Left ventricle myocardium inferior (tissue), 1 donor: ENCODE data around the gene ASB1. TPM values are rescaled to one million over a fixed set of nuclear protein-coding genes. Genes with fewer than 3 reads are reported as not detected.

Source experiments
- DNase-seq: peaks from one replicate; pipeline ENCODE4 v3.0.0-alpha.2; 2020
- H3K27ac ChIP-seq: fragments of 200-600 bp; replicated peaks from 2 replicates; pipeline ENCODE4 v1.8.0; 2021
- H3K27me3 ChIP-seq: fragments of 200-600 bp; 2 replicates; pipeline ENCODE4 v1.8.0; 2021; ENCODE audit warnings: low read depth
- H3K36me3 ChIP-seq: fragments of 200-600 bp; 2 replicates; pipeline ENCODE4 v1.8.0; 2021
- H3K4me1 ChIP-seq: fragments of 200-600 bp; 2 replicates; pipeline ENCODE4 v1.8.0; 2021
- H3K4me3 ChIP-seq: fragments of 200-600 bp; 2 replicates; pipeline ENCODE4 v1.8.0; 2021; ENCODE audit warnings: mild to moderate bottlenecking, moderate library complexity
- H3K9me3 ChIP-seq: fragments of 200-600 bp; replicated peaks from 2 replicates; pipeline ENCODE4 v1.8.0; 2021
- intact Hi-C: fragments of 100-400 bp; cut with micrococcal nuclease; formaldehyde crosslinking; loops from one replicate; pipeline ENCODE4 v1.11.0; 2022
- total RNA-seq: library from RNA; stranded (reverse); fragmentation: NEBNext Ultra II Directional; extraction: Animal tissue kit (Norgen Biotek cat#: 25700); gene quantifications from one replicate; pipeline ENCODE4 v1.2.1, GENCODE V29; 2021
- TF ChIP-seq, protein P1 (sequence below): fragments of 200-600 bp; IDR thresholded peaks from 2 replicates; pipeline ENCODE4 v1.8.0; 2021; ENCODE audit warnings: antibody characterized with exemption, mild to moderate bottlenecking, borderline replicate concordance
- donor health status: DM: no; HTN: yes; CAD: no; lungs with severe emphysema.

ASB1 gene
- total RNA-seq, 1 donor from 2014 or later: 52.6 TPM

DNA sequence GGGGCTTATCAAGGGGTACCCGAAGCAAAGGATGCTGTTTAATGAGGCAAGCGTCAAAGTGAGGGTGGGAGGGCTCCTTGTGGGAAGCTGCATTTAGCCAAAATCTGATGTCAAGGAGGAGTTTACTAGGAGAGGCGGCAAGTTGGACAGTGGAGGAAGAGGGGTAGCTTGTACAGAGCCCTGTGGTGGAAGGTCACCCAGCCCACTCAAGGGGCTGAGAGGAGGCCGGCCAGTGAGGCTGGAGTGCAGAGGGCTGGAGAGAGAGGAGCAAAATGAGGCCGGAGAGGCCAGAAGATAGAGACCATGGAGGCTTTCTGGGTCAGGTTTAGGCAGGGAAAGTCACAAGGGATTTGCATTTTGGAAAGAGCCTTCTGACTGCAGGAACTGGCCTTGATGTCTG is 49.5 kb downstream of the ASB1 start:
- DNase-seq: no peak
- no peaks in the 10 kb centered on the region for H3K4me1 ChIP-seq
- no peak overlapping the region for H3K27ac ChIP-seq
- H3K27me3 ChIP-seq: no peaks in the 10 kb centered on the region
- H3K4me3 ChIP-seq: no peak overlapping the region
- intact Hi-C loops: no loop called here
- TF ChIP-seq, protein P1, sequence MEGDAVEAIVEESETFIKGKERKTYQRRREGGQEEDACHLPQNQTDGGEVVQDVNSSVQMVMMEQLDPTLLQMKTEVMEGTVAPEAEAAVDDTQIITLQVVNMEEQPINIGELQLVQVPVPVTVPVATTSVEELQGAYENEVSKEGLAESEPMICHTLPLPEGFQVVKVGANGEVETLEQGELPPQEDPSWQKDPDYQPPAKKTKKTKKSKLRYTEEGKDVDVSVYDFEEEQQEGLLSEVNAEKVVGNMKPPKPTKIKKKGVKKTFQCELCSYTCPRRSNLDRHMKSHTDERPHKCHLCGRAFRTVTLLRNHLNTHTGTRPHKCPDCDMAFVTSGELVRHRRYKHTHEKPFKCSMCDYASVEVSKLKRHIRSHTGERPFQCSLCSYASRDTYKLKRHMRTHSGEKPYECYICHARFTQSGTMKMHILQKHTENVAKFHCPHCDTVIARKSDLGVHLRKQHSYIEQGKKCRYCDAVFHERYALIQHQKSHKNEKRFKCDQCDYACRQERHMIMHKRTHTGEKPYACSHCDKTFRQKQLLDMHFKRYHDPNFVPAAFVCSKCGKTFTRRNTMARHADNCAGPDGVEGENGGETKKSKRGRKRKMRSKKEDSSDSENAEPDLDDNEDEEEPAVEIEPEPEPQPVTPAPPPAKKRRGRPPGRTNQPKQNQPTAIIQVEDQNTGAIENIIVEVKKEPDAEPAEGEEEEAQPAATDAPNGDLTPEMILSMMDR: no peak
- H3K36me3 ChIP-seq: no peaks in the 10 kb centered on the region
- peaks cover 73% of the 10 kb centered on the region for H3K9me3 ChIP-seq

DNA sequence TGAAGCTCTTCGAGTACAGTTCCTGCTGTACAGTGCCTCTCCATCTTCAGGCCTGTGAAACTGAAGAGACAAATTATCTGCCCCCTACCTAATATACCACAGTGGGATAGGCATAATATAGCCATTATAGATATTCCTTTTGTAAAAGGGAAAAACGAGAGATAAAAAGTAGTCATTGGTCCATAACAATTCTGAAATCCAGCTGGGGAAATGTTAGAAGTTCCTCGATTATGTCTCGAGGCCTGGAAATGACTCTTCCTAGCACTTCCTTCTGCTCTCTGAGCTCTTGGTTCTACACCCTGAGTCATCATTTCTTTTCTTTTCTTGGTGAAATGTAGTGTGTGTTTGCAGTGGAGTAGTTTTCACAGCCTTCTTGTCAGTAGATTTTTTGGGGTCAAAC is 51.5 kb downstream of the ASB1 start:
- H3K27me3 ChIP-seq: no peaks in the 10 kb centered on the region
- TF ChIP-seq, protein P1: no peak

DNA sequence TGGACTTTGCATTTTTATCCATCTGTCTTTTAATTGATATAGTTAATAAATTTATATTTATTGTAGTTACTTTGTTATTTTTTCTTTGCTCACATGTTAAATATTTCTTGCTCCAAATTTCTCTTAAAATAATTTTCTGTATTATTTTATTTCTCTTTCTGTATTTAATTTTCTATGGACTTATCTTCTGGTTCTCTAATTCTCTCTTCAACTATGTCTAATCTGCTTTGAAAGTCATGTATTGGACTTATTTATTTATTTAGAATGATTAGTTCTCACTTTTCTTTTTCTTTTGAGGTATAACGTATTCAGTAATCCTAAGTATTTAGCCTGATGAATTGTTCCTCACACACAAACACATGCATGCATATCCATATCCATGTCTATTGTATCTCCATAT is 53.1 kb downstream of the ASB1 start:
- intact Hi-C loops: no loop called here
- peaks cover 46% of the 10 kb centered on the region for H3K9me3 ChIP-seq
- no peaks in the 10 kb centered on the region for H3K4me1 ChIP-seq
- no peak overlapping the region for H3K27ac ChIP-seq
- TF ChIP-seq, protein P1: no peak
- no peak for DNase-seq
- H3K36me3 ChIP-seq: no peaks in the 10 kb centered on the region
- no peaks in the 10 kb centered on the region for H3K27me3 ChIP-seq
- no peak overlapping the region for H3K4me3 ChIP-seq

More for the DNA sequence above, 51.5 kb downstream of the ASB1 start:
- Histone ChIP-seq H3K4me1 (no peaks in the 10 kb centered on the region), H3K9me3 (peaks cover 54% of the 10 kb centered on the region), H3K36me3 (no peaks in the 10 kb centered on the region), H3K4me3 (no peak overlapping the region), H3K27ac (no peak overlapping the region)
- intact Hi-C loops: no loop called here
- DNase-seq: no peak

DNA sequence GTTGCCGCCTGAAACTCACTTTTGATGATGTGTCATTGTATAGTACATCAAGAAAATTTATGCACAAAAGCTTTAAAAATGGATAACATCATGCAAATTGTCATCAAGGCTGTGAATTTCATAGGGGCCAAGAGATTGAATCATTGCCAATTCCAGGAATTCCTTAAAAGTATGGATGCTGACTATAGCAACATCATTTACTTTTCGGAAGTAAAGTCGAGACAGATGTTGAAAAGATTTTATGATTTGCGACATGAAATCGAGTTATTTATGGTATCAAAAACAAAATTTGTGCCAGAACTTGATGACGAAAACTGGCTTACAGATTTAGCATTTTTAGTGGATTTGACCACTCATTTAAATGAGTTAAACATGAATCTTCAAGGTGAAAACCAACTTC is 56.3 kb downstream of the ASB1 start:
- DNase-seq: no peak
- Histone ChIP-seq H3K27ac (no peak overlapping the region), H3K27me3 (peaks cover 4% of the 10 kb centered on the region), H3K36me3 (no peaks in the 10 kb centered on the region), H3K4me1 (no peaks in the 10 kb centered on the region), H3K9me3 (peaks cover 38% of the 10 kb centered on the region), H3K4me3 (no peak overlapping the region)
- intact Hi-C loops: no loop called here
- TF ChIP-seq, protein P1: no peak

DNA sequence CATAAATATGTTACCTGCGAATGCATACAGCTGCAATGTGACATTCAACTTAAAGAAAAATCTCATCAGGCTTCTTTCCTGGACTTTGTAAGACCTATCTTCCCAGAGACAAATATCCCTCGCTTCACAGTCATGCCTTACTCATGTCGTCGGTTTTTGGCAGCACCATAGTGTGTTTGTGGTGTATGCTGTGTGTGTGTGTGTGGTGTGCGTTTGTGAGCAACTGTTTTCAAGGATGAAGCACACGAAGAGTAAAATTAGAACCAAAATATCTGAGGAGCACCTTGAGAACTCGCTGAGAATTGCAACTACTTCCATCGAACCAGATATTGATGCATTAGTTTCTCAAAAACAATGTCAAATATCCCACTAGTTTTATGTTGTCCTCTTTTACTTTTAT is 56.9 kb downstream of the ASB1 start:
- intact Hi-C loops: no loop called here
- H3K4me1 ChIP-seq: no peaks in the 10 kb centered on the region
- peaks cover 11% of the 10 kb centered on the region for H3K27me3 ChIP-seq
- DNase-seq: no peak
- H3K27ac ChIP-seq: no peak overlapping the region
- no peaks in the 10 kb centered on the region for H3K36me3 ChIP-seq
- TF ChIP-seq, protein P1: no peak
- H3K9me3 ChIP-seq: peaks cover 31% of the 10 kb centered on the region
- no peak overlapping the region for H3K4me3 ChIP-seq
